NCI-H345 (cell line): ENCODE results near the gene EIF3K.

Experiments
- DNase-seq: peaks from one replicate; lab custom pipeline; 2025; lab: John Stamatoyannopoulos, UW

The EIF3K gene

DNA sequence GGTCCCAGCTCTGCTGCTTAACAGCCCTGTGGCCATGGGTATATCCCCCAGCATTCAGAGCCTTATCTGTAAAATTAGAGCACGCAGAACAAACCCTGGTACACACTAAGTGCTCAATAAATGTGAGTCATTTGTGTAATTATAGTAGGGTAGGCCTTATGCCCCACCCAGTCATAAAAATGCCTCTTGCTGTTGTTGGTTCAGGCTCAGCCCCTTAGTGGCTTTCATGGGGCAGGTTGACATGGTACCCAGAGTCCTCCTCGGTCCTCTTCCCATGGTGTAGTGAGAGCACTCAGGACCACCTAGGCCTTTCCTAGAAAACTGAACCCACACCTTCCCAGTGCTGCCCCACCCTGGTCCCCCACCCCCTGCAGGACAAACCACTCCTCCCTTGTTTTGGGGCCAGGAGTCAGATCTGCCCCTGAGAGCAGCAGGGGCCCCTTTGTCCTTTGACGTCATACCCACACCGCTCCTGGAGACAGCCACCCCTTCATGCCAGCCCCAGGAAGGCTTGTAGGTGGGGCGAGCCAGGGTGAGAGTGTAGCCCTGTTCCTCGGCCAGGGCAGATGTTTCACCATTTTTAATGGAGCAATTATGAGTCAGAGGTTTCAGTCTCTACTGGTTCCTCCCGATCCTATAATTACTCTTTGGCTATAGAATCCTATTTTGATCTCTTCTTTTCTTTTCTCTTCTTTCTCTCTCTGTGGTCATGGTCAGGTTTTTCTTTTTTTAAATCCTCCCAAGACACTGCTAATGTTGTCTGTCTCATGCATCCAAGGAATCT, 65.3 kb downstream of the EIF3K start:
- DNase-seq: no peak

DNA sequence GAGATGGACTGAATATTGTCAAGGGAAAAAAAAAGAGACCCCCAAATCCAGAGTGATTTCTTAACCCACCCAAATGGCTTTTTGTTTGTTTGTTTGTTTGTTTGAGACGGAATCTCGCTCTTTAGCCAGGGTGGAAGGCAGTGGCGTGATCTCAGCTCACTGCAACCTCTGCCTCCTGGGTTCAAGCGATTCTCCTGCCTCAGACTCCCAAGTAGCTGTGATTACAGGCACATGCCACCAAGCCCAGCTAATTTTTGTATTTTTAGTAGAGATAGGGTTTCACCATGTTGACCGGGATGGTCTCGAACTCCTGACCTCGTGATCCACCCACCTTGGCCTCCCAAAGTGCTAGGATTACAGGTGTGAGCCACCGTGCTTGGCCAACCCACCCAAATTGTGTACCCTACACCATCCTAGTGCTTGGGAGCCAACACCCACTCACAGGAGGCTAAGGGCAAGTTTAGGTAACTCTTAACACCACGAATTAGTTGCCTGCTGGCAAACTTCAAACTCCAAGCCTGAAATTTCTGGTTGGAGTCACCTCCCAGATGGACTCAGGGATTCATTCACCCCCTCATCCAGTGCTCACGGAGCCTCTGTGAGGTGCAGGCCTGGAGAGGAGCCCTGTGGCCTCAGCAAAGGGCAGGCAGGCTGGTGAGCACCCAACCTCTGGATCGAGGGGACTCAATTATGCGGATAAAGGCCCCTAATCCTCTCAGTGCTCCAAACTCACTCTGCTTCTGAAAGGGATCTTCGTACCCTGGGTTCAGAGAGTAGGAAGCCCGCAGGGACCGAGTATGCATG, 66.1 kb downstream of the EIF3K start:
- no peak for DNase-seq

DNA sequence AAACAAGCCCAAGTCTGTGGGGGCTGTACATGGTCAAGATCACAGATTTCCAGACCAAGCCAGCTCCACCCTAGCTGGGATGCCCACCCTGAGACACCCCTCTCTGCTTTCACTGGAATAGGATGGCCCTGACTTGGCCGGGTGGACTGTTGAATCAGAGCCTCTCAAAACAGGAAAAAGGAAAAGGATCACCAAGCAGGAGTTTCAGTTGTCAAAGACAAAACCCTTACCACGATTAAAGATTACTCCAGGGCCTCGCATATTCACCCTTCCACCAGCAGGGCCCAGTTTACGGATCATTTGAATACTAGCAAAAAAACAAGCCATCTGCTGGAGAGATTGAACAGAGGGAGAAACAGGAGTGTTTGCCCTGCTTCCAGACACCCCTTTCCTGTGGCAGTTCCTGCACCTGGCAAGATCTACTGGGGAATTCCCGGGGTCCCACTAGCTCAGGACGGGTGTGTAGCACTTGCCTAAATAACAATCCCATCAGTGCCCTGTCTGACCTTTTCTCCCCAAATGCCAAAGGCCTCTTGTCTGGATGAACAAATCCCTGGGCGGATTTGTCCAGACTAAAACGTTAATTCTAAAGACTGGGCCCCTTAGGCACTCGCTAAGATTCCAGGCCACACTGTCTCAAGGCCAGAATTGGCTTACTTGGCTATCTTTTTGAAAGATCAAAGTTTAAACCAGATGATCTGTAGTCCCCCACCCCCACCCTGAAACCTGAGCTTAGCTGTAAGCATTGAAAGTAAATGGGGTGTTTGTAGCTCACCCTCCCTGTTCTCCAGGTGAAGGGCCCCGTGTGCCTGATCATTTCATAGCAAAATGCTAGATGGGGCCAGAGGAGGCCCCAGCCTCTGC, 66.9 kb downstream of the EIF3K start:
- no peak for DNase-seq

DNA sequence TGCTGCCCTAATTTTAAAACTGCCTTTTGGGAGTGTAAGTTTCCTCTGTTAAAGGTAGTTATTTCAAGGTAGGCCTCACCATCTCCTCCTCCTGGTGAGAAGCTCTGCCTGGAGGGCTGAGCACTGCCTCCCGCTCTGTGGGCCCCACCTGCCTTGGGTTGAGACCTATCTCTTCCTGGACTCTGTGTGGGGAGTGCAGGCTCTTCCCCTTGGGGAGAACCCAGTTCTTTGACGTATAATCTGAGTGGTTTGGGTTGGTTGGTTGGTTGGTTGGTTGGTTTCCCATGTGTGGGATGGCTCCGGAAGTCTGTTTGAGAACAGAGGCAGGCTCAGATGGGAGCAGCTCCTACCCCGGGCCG, 67.5 kb downstream of the EIF3K start:
- DNase-seq: no peak
